ENCODE measurements around the gene ALKAL2.

The ALKAL2 gene

GRCh38 chr2:289362-290089, 1.6 kb upstream of the ALKAL2 start:
- no peak for DNase-seq

DNA sequence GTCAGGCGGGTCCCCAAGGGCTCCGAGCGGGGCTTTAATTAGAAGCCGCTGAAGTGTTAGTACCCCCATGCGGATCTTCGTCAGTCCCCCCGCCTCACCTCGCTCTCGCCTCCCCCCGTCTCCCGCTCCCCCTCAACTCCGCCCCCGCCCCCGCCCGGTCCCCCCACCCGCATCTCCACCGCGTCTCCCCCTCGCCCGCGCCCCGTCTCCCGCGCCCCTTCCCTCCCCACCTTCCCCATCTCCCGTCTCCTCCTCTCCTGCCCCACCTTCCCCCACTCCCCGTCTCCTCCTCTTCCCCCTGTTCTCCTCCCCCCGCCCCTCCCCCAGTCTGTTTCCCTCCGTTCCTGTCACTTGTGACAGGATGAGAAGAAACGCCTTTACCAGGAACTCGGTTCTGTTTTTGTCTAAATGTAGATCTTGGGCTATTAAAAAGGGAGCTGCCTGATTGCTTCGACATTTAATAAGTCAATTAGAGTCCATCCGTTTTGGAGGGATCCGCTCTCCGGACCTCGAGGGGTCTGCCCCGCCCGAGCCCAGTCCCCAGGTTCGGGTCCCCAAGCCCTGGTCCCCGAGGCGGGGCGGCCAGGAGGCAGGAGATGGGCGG, 969 bp upstream of the ALKAL2 start:
- DNase-seq = no peak

- DNase-seq = no peak
These were observed 413 bp downstream of the ALKAL2 start for GRCh38 chr2:287471-287885.

DNA sequence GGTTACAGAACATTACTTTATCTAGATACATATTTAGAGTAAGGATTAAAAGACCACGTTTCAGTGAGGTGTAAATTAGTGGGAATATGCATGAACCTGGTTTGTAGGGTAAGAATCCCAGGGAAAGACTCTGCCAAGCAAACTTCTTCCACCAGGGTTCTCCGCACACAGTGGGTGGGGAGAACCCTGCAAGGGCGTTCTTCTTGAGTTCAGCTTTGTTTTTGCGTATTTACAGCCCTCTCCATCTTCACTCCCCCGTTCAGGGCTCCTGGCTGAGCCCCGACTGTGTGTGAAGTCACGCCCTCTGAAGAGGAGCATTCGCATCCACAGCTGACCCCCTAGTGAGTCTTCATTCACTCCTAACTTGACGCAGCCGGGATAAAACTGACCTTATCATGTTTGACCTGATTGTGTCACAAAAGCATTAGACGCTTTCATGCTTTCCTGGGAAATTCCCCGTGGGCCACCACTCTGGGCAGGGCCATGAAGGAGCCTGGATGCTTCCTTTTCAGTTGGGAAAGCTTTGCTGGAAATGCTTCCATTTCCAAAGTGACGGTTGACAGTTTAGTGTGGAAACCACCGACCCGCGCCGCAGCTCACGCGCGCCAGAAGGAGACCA, 1.0 kb downstream of the ALKAL2 start:
- DNase-seq = no peak

- no peak for DNase-seq
These were observed 1.9 kb downstream of the ALKAL2 start for GRCh38 chr2:286035-286434.

DNA sequence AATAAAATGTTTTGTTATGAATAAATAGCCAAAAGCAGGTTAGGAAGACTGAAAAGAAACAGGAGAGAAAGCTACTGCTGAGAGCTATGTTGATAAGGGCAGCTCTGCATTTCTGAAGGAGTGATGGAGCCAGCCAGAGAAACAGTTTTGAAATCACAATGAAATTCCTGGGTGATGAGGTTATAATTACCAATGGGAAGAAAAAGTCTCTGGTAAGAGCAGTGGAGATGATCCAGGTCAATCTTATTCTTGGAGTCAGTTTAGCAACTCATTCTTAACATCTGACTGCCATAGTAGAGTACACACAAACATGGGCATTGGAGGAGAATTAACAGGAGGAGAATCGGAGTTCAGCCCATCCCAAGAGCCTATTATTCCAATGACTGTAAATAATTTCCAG, 2.4 kb downstream of the ALKAL2 start:
- no peak for DNase-seq

- DNase-seq = no peak
These were observed 2.9 kb downstream of the ALKAL2 start for GRCh38 chr2:284896-285492.

GRCh38 chr2:283996-284794, 3.7 kb downstream of the ALKAL2 start:
- no peak for DNase-seq

- DNase-seq = no peak
These were observed 5.3 kb downstream of the ALKAL2 start for GRCh38 chr2:282371-283263.

- no peak for DNase-seq
These were observed 6.5 kb downstream of the ALKAL2 start for GRCh38 chr2:281381-281780.

DNA sequence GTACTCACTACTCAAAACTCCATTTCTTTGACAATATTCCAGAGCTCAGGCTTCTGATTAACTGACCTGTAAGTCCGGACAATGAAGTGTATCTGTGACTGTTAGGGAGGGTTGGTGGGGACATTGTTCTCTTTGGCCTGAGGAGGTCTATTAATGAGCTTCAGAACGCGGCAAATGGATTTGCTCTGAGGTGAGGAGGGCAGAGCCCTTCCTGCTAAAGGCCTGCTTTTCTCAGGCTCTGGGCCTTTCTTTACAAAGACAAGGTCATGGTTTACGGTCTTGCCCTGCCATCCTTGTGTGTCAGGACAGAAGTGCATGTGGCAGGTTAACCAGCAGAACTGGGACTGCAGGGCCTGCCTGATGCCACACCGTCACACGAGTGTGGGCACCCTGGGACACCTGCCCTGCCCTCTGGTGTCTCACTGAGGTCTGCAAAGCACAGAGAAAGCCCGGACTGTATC, 7.2 kb downstream of the ALKAL2 start:
- DNase-seq = no peak

- no peak for DNase-seq
These were observed 7.8 kb downstream of the ALKAL2 start for GRCh38 chr2:279956-280649.

GRCh38 chr2:279366-279765, 8.5 kb downstream of the ALKAL2 start:
- DNase-seq = no peak

GRCh38 chr2:278927-279320, 9.0 kb downstream of the ALKAL2 start:
- no peak for DNase-seq

- no peak for DNase-seq
These were observed 9.5 kb downstream of the ALKAL2 start for GRCh38 chr2:278312-278926.

DNA sequence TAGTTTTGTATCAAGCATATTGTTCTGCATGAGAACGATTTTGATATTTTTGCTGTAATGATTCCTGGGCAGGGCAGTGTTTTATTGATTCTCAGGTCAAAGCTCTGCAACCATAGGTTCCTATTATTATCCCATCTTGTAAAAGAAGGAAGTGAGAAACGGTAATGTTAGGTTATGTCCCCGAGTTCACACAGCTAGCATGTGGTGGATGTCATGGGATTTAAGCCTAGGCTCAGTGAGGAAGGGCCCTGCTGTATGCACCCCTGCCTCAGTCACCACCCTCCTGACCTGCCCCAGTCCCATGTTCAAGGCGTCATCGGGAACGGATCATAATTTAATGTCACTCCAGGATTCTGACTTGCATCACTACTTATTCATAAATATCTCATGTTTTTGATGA, 12.4 kb downstream of the ALKAL2 start:
- no peak for DNase-seq

GRCh38 chr2:274503-274902, 13.4 kb downstream of the ALKAL2 start:
- DNase-seq = no peak

- no peak for DNase-seq
These were observed 14.6 kb downstream of the ALKAL2 start for GRCh38 chr2:273333-273732.

GRCh38 chr2:271917-272316, 16.0 kb downstream of the ALKAL2 start:
- no peak for DNase-seq

GRCh38 chr2:270861-271260, 17.0 kb downstream of the ALKAL2 start:
- no peak for DNase-seq
